Stimulated activated memory B cell treated with anti-CD40 and anti-IgM and Interleukin-4, amounts not matched to agents 10 μg/mL and 1 μg/mL and 100 μg/mL, for 72 hours (primary cell): ENCODE measurements around the gene MRPS9.

ENCODE experiments used
- ATAC-seq: fragments of 150-1000 bp; cut with Tn5 transposase; 2 replicates; pipeline ENCODE4 v1.10.0; 2021
- H3K27ac Mint-ChIP-seq: one replicate; pipeline ENCODE4 v1.8.0; 2022; ENCODE audit warnings: mild to moderate bottlenecking, mixed read lengths
- H3K27me3 Mint-ChIP-seq: one replicate; pipeline ENCODE4 v1.8.0; 2022; ENCODE audit warnings: mixed read lengths
- H3K36me3 Mint-ChIP-seq: one replicate; pipeline ENCODE4 v1.8.0; 2022; ENCODE audit warnings: mixed read lengths
- H3K4me1 Mint-ChIP-seq: one replicate; pipeline ENCODE4 v1.8.0; 2022; ENCODE audit warnings: mixed read lengths
- H3K4me3 Mint-ChIP-seq: one replicate; pipeline ENCODE4 v1.8.0; 2022; ENCODE audit warnings: mild to moderate bottlenecking, moderate library complexity, mixed read lengths
- H3K9me3 Mint-ChIP-seq: one replicate; pipeline ENCODE4 v1.8.0; 2022; ENCODE audit warnings: mixed read lengths

Gene MRPS9

GRCh38 chr2:105125920-105126319 is 88.1 kb downstream of the MRPS9 start:
- Mint-ChIP-seq H3K27me3 (no peaks in the 10 kb centered on the region), H3K27ac (peak overlapping the region; percentile 19), H3K4me1 (peaks cover 39% of the 10 kb centered on the region), H3K4me3 (no peak overlapping the region), H3K9me3 (peaks cover 3% of the 10 kb centered on the region), H3K36me3 (no peaks in the 10 kb centered on the region)
- no peak for ATAC-seq

- no peak overlapping the region for H3K27ac Mint-ChIP-seq
- H3K36me3 Mint-ChIP-seq, result no peaks in the 10 kb centered on the region
- H3K4me1 Mint-ChIP-seq, result peaks cover 39% of the 10 kb centered on the region
- H3K9me3 Mint-ChIP-seq, result peaks cover 3% of the 10 kb centered on the region
- ATAC-seq, result no peak
- H3K27me3 Mint-ChIP-seq, result no peaks in the 10 kb centered on the region
- H3K4me3 Mint-ChIP-seq, result no peak overlapping the region
Measured at GRCh38 chr2:105126336-105126735, 88.5 kb downstream of the MRPS9 start.

GRCh38 chr2:105127289-105127915 is 89.5 kb downstream of the MRPS9 start:
- H3K4me1 Mint-ChIP-seq, result peaks cover 39% of the 10 kb centered on the region
- H3K27me3 Mint-ChIP-seq, result no peaks in the 10 kb centered on the region
- peak; percentile 70 for ATAC-seq
- peaks cover 3% of the 10 kb centered on the region for H3K9me3 Mint-ChIP-seq
- peak overlapping the region; percentile 77 for H3K27ac Mint-ChIP-seq
- H3K36me3 Mint-ChIP-seq, result no peaks in the 10 kb centered on the region
- H3K4me3 Mint-ChIP-seq, result no peak overlapping the region

- ATAC-seq, result peak; percentile 97
- Mint-ChIP-seq H3K9me3 (peaks cover 3% of the 10 kb centered on the region), H3K4me3 (peak overlapping the region; percentile 13), H3K27me3 (no peaks in the 10 kb centered on the region), H3K4me1 (peaks cover 39% of the 10 kb centered on the region), H3K27ac (peak overlapping the region; percentile 41), H3K36me3 (no peaks in the 10 kb centered on the region)
Measured at GRCh38 chr2:105129722-105130232, 91.9 kb downstream of the MRPS9 start.

GRCh38 chr2:105130546-105130945 is 92.7 kb downstream of the MRPS9 start:
- H3K36me3 Mint-ChIP-seq, result no peaks in the 10 kb centered on the region
- ATAC-seq, result no peak
- H3K4me3 Mint-ChIP-seq, result no peak overlapping the region
- peaks cover 36% of the 10 kb centered on the region for H3K4me1 Mint-ChIP-seq
- H3K27ac Mint-ChIP-seq, result peak overlapping the region; percentile 41
- H3K9me3 Mint-ChIP-seq, result peaks cover 3% of the 10 kb centered on the region
- H3K27me3 Mint-ChIP-seq, result no peaks in the 10 kb centered on the region

- H3K27ac Mint-ChIP-seq, result no peak overlapping the region
- no peaks in the 10 kb centered on the region for H3K27me3 Mint-ChIP-seq
- no peak overlapping the region for H3K4me3 Mint-ChIP-seq
- ATAC-seq, result no peak
- no peaks in the 10 kb centered on the region for H3K36me3 Mint-ChIP-seq
- H3K4me1 Mint-ChIP-seq, result peaks cover 16% of the 10 kb centered on the region
- peaks cover 3% of the 10 kb centered on the region for H3K9me3 Mint-ChIP-seq
Measured at GRCh38 chr2:105134081-105134480, 96.2 kb downstream of the MRPS9 start.

- no peaks in the 10 kb centered on the region for H3K36me3 Mint-ChIP-seq
- H3K4me3 Mint-ChIP-seq, result no peak overlapping the region
- no peaks in the 10 kb centered on the region for H3K9me3 Mint-ChIP-seq
- peaks cover 3% of the 10 kb centered on the region for H3K4me1 Mint-ChIP-seq
- no peak overlapping the region for H3K27ac Mint-ChIP-seq
- ATAC-seq, result no peak
- no peaks in the 10 kb centered on the region for H3K27me3 Mint-ChIP-seq
Measured at GRCh38 chr2:105135436-105135835, 97.6 kb downstream of the MRPS9 start.

- Mint-ChIP-seq H3K36me3 (no peaks in the 10 kb centered on the region), H3K27me3 (no peaks in the 10 kb centered on the region), H3K27ac (no peak overlapping the region), H3K9me3 (no peaks in the 10 kb centered on the region), H3K4me1 (peaks cover 9% of the 10 kb centered on the region), H3K4me3 (no peak overlapping the region)
- ATAC-seq, result no peak
Measured at GRCh38 chr2:105136394-105136793, 98.5 kb downstream of the MRPS9 start.

- Mint-ChIP-seq H3K4me1 (peaks cover 12% of the 10 kb centered on the region), H3K4me3 (no peak overlapping the region), H3K36me3 (no peaks in the 10 kb centered on the region), H3K27ac (no peak overlapping the region), H3K27me3 (no peaks in the 10 kb centered on the region), H3K9me3 (no peaks in the 10 kb centered on the region)
- ATAC-seq, result no peak
Measured at GRCh38 chr2:105138643-105139042, 100.8 kb downstream of the MRPS9 start.

GRCh38 chr2:105139556-105140239 is 101.8 kb downstream of the MRPS9 start:
- H3K27ac Mint-ChIP-seq, result no peak overlapping the region
- no peak overlapping the region for H3K4me3 Mint-ChIP-seq
- no peaks in the 10 kb centered on the region for H3K9me3 Mint-ChIP-seq
- peaks cover 15% of the 10 kb centered on the region for H3K4me1 Mint-ChIP-seq
- ATAC-seq, result no peak
- no peaks in the 10 kb centered on the region for H3K36me3 Mint-ChIP-seq
- H3K27me3 Mint-ChIP-seq, result no peaks in the 10 kb centered on the region

- no peak overlapping the region for H3K27ac Mint-ChIP-seq
- H3K9me3 Mint-ChIP-seq, result no peaks in the 10 kb centered on the region
- ATAC-seq, result no peak
- H3K27me3 Mint-ChIP-seq, result no peaks in the 10 kb centered on the region
- H3K4me3 Mint-ChIP-seq, result no peak overlapping the region
- H3K4me1 Mint-ChIP-seq, result peaks cover 20% of the 10 kb centered on the region
- H3K36me3 Mint-ChIP-seq, result no peaks in the 10 kb centered on the region
Measured at GRCh38 chr2:105140240-105140568, 102.3 kb downstream of the MRPS9 start.

GRCh38 chr2:105141099-105141614 is 103.3 kb downstream of the MRPS9 start:
- Mint-ChIP-seq H3K27me3 (no peaks in the 10 kb centered on the region), H3K36me3 (no peaks in the 10 kb centered on the region), H3K4me3 (no peak overlapping the region), H3K27ac (peak overlapping the region; percentile 73), H3K9me3 (no peaks in the 10 kb centered on the region), H3K4me1 (peaks cover 24% of the 10 kb centered on the region)
- ATAC-seq, result no peak

GRCh38 chr2:105142239-105142638 is 104.4 kb downstream of the MRPS9 start:
- Mint-ChIP-seq H3K27me3 (no peaks in the 10 kb centered on the region), H3K27ac (no peak overlapping the region), H3K9me3 (no peaks in the 10 kb centered on the region), H3K36me3 (peaks cover 4% of the 10 kb centered on the region), H3K4me1 (peaks cover 29% of the 10 kb centered on the region), H3K4me3 (no peak overlapping the region)
- ATAC-seq, result no peak

- H3K9me3 Mint-ChIP-seq, result no peaks in the 10 kb centered on the region
- peaks cover 33% of the 10 kb centered on the region for H3K4me1 Mint-ChIP-seq
- peak overlapping the region; percentile 86 for H3K4me3 Mint-ChIP-seq
- no peak for ATAC-seq
- no peaks in the 10 kb centered on the region for H3K27me3 Mint-ChIP-seq
- peak overlapping the region; percentile 74 for H3K27ac Mint-ChIP-seq
- H3K36me3 Mint-ChIP-seq, result peaks cover 11% of the 10 kb centered on the region
Measured at GRCh38 chr2:105143094-105143466, 105.2 kb downstream of the MRPS9 start.

- H3K36me3 Mint-ChIP-seq, result peaks cover 12% of the 10 kb centered on the region
- H3K27ac Mint-ChIP-seq, result peak overlapping the region; percentile 74
- no peaks in the 10 kb centered on the region for H3K27me3 Mint-ChIP-seq
- peak overlapping the region; percentile 86 for H3K4me3 Mint-ChIP-seq
- H3K9me3 Mint-ChIP-seq, result no peaks in the 10 kb centered on the region
- peak; percentile 88 for ATAC-seq
- H3K4me1 Mint-ChIP-seq, result peaks cover 33% of the 10 kb centered on the region
Measured at GRCh38 chr2:105143467-105144151, 105.7 kb downstream of the MRPS9 start.
